T1000 (cell line): Measurements from ENCODE around the gene SHC2.
"Not testable (repeated sequence)": the region's sequence is repeated elsewhere in the genome, so short reads cannot be mapped to it uniquely, and the experiment has no call there.

Experiments
- DNase-seq: peaks from one replicate; lab custom pipeline; 2025; ENCODE audit warnings: mixed read lengths; lab: John Stamatoyannopoulos, UW

SHC2 gene

GRCh38 chr19:468587-469256 is 7.9 kb upstream of the SHC2 start:
- DNase-seq = no peak

- no peak for DNase-seq
Observed at GRCh38 chr19:467554-467953, 6.7 kb upstream of the SHC2 start.

- DNase-seq = no peak
Observed at GRCh38 chr19:465056-465816, 4.4 kb upstream of the SHC2 start.

DNA sequence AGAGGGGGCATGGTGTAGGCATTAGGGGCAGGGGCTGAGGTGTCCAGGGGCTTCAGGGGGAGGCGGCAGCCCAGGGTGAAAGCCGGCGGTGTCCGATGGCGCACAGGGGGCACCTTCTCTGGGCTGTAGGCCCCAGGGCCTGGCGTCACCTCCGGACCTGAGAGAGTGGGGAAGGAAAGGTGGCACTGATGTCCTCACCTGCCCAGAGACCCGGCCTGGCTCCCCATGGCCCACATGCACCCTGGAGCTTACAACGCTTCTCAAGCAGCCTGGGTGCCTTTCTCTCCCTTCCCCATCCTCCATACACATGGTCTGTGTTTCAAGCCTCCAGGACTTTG is 3.3 kb upstream of the SHC2 start:
- DNase-seq = no peak

GRCh38 chr19:463483-464207 is 2.8 kb upstream of the SHC2 start:
- DNase-seq = no peak

- DNase-seq = no peak
Observed at GRCh38 chr19:461721-462551, 1.1 kb upstream of the SHC2 start.

- DNase-seq = peak; percentile 63
Observed at GRCh38 chr19:459724-460511, 915 bp downstream of the SHC2 start.

DNA sequence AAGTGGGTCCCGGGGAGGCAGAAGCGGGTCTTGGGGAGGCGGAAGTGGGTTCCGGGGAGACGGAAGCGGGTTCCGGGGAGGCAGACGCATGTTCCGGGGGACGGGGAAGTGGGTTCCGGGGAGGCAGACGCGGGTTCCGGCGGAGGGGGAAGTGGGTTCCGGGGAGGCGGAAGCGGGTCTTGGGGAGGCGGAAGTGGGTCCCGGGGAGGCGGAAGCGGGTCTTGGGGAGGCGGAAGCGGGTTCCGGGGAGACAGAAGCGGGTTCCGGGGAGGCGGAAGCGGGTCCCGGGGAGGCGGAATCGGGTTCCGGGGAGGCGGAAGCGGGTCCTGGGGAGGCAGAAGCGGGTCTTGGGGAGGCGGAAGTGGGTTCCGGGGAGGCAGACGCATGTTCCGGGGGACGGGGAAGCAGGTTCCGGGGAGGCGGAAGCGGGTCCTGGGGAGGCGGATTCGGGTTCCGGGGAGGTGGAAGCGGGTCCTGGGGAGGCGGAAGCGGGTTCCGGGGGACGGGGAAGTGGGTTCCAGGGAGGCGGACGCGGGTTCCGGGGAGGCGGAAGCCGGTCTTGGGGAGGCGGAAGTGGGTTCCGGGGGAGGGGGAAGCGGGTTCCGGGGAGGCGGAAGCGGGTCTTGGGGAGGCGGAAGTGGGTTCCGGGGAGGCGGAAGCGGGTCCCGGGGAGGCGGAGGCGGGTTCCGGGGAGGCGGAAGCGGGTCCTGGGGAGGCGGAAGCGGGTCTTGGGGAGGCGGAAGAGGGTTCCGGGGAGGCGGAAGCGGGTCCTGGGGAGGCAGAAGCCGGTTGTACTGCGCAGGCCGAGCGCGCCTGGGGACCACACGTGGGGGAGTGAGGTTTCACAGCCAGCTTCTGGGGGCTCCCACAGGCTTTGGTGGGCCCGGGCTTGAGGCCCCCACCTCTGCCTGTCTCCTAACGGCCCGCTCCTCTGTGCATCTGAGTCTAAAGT is 2.5 kb downstream of the SHC2 start:
- no peak for DNase-seq

GRCh38 chr19:457636-458035 is 3.2 kb downstream of the SHC2 start:
- DNase-seq = no peak

GRCh38 chr19:456547-457110 is 4.2 kb downstream of the SHC2 start:
- DNase-seq = no peak

DNA sequence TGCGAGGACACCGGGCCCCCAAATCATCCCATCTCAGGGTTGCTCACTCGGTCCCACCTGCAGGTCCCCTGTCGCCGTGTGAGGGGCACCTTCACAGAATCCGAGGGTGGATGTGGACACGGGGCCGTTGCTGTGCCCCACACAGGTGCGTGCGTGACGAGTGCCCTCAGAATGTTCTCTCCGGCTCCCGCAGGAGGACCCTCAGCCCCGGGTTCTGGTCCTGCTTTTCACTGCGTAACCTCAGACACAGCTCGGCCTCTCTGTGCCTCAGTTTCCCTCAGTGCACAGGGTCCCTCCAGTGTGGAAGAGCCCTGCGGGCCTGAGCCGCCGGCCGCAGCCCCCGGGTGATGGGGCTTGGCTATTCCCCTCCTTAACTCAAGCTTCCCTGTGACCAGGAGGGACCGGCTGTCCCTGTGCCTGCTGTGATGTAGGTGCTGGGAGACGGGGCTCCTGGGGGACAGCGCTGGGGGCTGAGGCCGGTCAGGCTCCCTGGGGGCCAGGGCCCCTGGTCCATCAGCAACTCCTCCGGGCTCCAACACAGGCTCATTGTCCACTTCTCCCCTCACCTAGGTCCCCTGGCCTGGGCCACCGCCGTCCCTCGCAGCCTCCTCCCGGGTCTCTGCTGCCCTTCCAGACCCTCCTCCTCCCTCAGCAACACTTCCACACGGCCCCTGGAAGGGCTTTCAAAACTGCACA is 4.8 kb downstream of the SHC2 start:
- no peak for DNase-seq

DNA sequence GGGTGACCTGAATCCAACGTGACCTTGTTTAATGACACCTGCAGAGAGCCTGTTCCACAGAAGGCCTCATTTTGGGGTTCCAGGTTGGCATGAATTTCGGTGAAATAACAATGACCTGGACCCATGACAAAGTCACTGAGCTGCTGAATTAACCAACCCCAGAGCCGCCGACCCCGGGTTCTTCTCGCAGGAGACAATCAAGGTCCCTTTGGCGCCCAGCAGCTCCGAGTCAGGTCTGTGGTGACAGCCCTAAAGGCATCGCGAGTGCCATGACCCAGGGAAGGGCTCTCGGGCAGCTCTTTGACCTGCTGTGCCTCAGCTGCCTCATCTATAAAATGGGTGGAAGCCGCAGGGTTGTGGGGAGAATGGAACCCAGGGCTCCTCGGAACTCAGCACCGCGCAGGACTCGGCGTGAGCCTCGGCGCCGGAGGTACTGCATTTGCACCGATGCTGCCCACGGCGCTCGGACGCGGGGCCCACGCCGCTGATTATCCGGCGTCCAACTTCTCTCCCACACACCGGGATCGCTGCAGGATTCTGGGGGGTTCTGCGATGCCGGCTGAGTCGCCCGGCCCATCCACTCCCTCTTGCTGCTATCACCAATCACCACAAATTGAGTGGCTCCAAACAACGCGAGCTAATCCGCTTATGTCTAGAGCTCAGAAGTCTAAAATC is 5.7 kb downstream of the SHC2 start:
- no peak for DNase-seq

- no peak for DNase-seq
Observed at GRCh38 chr19:453606-454005, 7.2 kb downstream of the SHC2 start.

DNA sequence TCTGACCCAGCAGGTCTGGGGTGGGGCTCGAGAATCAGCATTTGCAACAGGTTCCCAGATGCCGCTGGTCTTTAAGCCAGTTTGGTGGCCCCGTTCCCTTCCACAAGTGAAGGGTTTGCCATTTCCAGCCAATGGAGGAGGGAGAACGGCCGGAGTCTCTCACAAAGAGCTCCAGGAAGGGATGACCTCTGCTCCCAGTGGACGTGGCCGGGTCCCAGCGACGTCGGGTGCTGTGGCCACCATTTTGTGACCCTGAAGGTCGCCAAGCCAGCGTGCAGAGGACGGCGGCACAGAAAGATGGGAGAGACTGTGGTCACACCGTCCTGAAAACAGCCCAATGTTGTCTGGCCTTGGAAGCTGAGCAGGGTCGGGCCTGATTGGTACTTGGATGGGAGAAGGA is 8.0 kb downstream of the SHC2 start:
- no peak for DNase-seq

GRCh38 chr19:450912-451481 is 9.8 kb downstream of the SHC2 start:
- DNase-seq = not testable (repeated sequence)

DNA sequence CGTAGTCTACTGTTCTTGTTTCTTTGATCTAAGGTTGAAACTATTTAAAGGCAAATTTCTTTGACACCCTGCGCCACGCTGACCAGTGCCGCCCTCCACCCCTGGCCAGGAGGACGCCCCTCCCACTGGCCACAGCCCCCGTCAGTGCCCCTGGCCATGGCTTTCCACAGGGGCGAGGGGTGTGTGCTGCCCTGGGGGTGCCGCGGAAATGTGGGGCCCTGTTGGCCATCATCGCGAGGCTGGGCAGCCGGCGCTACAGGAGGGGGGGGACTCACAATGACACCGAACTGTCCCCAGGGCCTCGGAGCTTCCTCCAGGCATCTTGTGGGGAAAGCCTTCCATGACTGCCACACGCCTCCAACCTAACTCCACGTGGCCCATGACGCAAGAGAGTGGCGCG is 10.9 kb downstream of the SHC2 start:
- DNase-seq = no peak

GRCh38 chr19:447816-448560 is 12.8 kb downstream of the SHC2 start:
- DNase-seq = no peak

DNA sequence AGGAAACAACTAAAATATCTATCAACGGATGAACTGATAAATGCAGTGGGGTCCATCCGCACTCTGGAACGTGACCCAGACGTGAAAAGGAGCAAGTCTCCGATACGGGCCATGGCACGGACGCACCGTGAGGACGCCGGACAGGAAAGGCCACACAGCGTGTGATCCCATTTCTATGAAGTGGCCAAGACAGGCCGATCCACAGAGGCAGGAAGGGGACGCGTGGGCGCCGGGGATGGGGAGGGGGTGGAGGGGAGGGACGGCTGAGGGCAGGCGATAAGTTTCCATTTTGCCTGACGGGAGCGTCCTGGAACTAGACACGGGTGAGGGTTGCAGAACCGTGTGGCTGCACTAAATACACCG is 13.8 kb downstream of the SHC2 start:
- no peak for DNase-seq
